HEK293 (cell line): ENCODE data around the gene TRAF3IP3.
A peak's percentile ranks its signal among the peaks of the same experiment; 100 is the strongest.

Experiments used
- CTCF ChIA-PET: fragments of 350-600 bp; formaldehyde crosslinking; extraction: SDS; loops from one replicate; lab custom pipeline; 2021; ENCODE audit warnings: antibody characterized with exemption; lab: Yijun Ruan, JAX
- POLR2A ChIA-PET: fragments of 300-600 bp; formaldehyde crosslinking; extraction: SDS; loops from one replicate; lab custom pipeline; 2020; ENCODE audit warnings: antibody characterized with exemption, inconsistent platforms; lab: Yijun Ruan, JAX
- H3K27ac ChIP-seq: fragments of 200-500 bp; sonication (Bioruptor generic); 2 replicates; pipeline ENCODE4 v1.5.1; 2014; ENCODE audit warnings: low read depth, low read length, control low read depth, inconsistent platforms; ENCODE audit errors: extremely low read depth
- H3K36me3 ChIP-seq, 2 experiments: fragments of 200-500 bp in 1 of 2; sonication (Bioruptor generic) in 1 of 2; 1 replicate in 1 of 2; 2 replicates in 1 of 2; pipeline ENCODE4 v1.5.1; 2014 to 2017; ENCODE audit warnings: inconsistent platforms in 2 of 2, low read length in 2 of 2; ENCODE audit not compliant: control insufficient read depth in 2 of 2, insufficient read depth in 1 of 2
- H3K4me1 ChIP-seq: fragments of 200-500 bp; sonication (Bioruptor generic); 2 replicates; pipeline ENCODE4 v1.5.1; 2014; ENCODE audit warnings: mild to moderate bottlenecking, low read length, inconsistent platforms; ENCODE audit not compliant: control insufficient read depth, insufficient read depth
- H3K4me3 ChIP-seq: 2 replicates; pipeline ENCODE4 v1.5.1; 2011; ENCODE audit warnings: low read depth, mild to moderate bottlenecking, control low read depth, low read length, moderate library complexity
- H3K9me3 ChIP-seq: fragments of 200-500 bp; sonication (Bioruptor generic); 2 replicates; pipeline ENCODE4 v1.5.1; 2014; ENCODE audit warnings: low read depth, low read length, inconsistent platforms; ENCODE audit not compliant: control insufficient read depth, insufficient read depth
- GLIS1 ChIP-seq: fragments of 450-650 bp; formaldehyde crosslinking; IDR thresholded peaks from 2 replicates; pipeline ENCODE4 v1.5.1; 2016; ENCODE audit warnings: missing biosample characterization, missing genetic modification characterization
- KLF7 ChIP-seq: fragments of 450-650 bp; formaldehyde crosslinking; IDR thresholded peaks from 2 replicates; pipeline ENCODE4 v1.5.1; 2016; ENCODE audit warnings: missing biosample characterization, missing genetic modification characterization, borderline replicate concordance
- PRDM1 ChIP-seq: fragments of 450-650 bp; formaldehyde crosslinking; IDR thresholded peaks from 2 replicates; pipeline ENCODE4; 2016; ENCODE audit warnings: missing biosample characterization, missing genetic modification characterization
- SCRT2 ChIP-seq: fragments of 450-650 bp; formaldehyde crosslinking; IDR thresholded peaks from 2 replicates; pipeline ENCODE4 v1.5.1; 2016; ENCODE audit warnings: missing biosample characterization, missing genetic modification characterization
- YY1 ChIP-seq: fragments of 450-650 bp; formaldehyde crosslinking; IDR thresholded peaks from 2 replicates; pipeline ENCODE4 v1.5.1; 2018; ENCODE audit warnings: missing biosample characterization, missing genetic modification characterization
- ZBTB17 ChIP-seq: fragments of 450-650 bp; formaldehyde crosslinking; IDR thresholded peaks from 2 replicates; pipeline ENCODE4 v1.5.1; 2016; ENCODE audit warnings: missing biosample characterization, missing genetic modification characterization
- ZIC2 ChIP-seq: fragments of 450-650 bp; formaldehyde crosslinking; IDR thresholded peaks from 2 replicates; pipeline ENCODE4 v1.5.1; 2016; ENCODE audit warnings: missing biosample characterization, missing genetic modification characterization
- ZNF174 ChIP-seq: fragments of 450-650 bp; formaldehyde crosslinking; IDR thresholded peaks from 2 replicates; pipeline ENCODE4 v1.5.0; 2017; ENCODE audit warnings: missing biosample characterization, mild to moderate bottlenecking, missing genetic modification characterization
- ZNF223 ChIP-seq: fragments of 450-650 bp; formaldehyde crosslinking; IDR thresholded peaks from 2 replicates; pipeline ENCODE4 v1.5.1; 2016; ENCODE audit warnings: missing biosample characterization, missing genetic modification characterization
- ZNF37A ChIP-seq: fragments of 450-650 bp; IDR thresholded peaks from 2 replicates; pipeline ENCODE4 v1.5.1; 2018; ENCODE audit warnings: missing biosample characterization, missing genetic modification characterization
- ZSCAN16 ChIP-seq: fragments of 450-650 bp; formaldehyde crosslinking; IDR thresholded peaks from 2 replicates; pipeline ENCODE4 v1.5.1; 2016; ENCODE audit warnings: missing biosample characterization, missing genetic modification characterization
- ZSCAN23 ChIP-seq: fragments of 450-650 bp; formaldehyde crosslinking; IDR thresholded peaks from 2 replicates; pipeline ENCODE4 v1.5.1; 2016; ENCODE audit warnings: missing biosample characterization, missing genetic modification characterization
- TF ChIP-seq, protein P1 (sequence below): fragments of 450-650 bp; formaldehyde crosslinking; IDR thresholded peaks from 2 replicates; pipeline ENCODE4 v1.5.1; 2016; ENCODE audit warnings: missing biosample characterization, missing genetic modification characterization
- TF ChIP-seq, protein P2 (sequence below): IDR thresholded peaks from 2 replicates; pipeline ENCODE4 v1.6.1; 2011; ENCODE audit warnings: mild to moderate bottlenecking, low read depth, low read length, borderline replicate concordance

TRAF3IP3 gene

DNA sequence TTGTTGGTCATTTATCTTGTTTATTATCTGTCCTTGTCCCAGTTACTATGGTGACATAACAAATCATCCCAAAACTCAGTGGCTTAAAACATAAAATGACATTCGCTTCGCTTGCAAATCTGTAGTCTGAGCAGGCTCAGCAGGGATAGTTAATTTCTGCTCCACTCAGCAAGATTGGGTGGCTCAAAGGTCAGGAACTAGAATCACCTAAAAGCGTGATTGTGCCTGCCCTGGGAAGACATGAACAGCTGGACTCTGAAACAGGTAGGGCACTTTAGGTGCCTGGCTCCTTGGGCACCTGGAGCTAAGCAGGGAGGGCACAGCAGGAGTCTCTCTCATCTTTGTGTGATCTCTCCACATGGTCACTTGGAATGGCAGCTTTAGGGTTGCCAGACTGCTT lies 14.7 kb upstream of the TRAF3IP3 start:
- peaks cover 2% of the 10 kb centered on the region; the same call in 1 of the 2 replicates for H3K4me1 ChIP-seq
- POLR2A ChIA-PET = no interaction called here
- TF ChIP-seq ZNF223 (tag by site-specific recombination) = no peak
- 0 out of 2 replicates have a peak, but pooled peaks have one; percentile 9 for TF ChIP-seq ZIC2 (tag by site-specific recombination)
- CTCF ChIA-PET = no interaction called here
- H3K9me3 ChIP-seq = no peaks in the 10 kb centered on the region
- H3K27ac ChIP-seq = no peak overlapping the region
- H3K36me3 ChIP-seq = no peaks in the 10 kb centered on the region
- no peak overlapping the region for H3K4me3 ChIP-seq

DNA sequence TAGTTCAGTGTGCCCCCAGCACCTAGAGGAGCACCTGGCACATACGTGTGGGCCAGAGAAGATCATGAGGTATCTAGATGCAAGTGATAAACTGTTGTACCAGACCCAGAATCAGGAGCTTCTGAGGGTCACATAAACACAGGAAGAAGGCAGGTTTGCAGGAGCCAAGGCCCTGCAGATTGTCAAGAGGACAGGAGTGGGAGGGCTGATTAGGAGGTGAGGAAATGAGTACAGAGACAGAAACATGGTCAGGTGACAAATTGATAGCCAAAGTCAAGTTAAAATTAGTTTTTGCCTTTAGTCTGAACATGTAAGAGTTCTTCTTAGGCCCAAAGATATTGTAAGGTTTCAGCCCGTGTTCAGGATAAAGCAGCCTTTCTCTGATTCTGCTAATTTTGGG lies 14.0 kb upstream of the TRAF3IP3 start:
- 0 out of 2 replicates have a peak, but pooled peaks have one; percentile 1 for TF ChIP-seq SCRT2
- TF ChIP-seq ZNF174 (tag by site-specific recombination) = no peak
- TF ChIP-seq ZNF37A (tag by site-specific recombination) = no peak
- TF ChIP-seq ZSCAN23 (tag by site-specific recombination) = no peak
- Histone ChIP-seq H3K4me3 (no peak overlapping the region), H3K4me1 (peaks cover 6% of the 10 kb centered on the region; the same call in 1 of the 2 replicates), H3K27ac (no peak overlapping the region), H3K9me3 (no peaks in the 10 kb centered on the region), H3K36me3 (no peaks in the 10 kb centered on the region)
- POLR2A ChIA-PET = no interaction called here
- CTCF ChIA-PET = no interaction called here

DNA sequence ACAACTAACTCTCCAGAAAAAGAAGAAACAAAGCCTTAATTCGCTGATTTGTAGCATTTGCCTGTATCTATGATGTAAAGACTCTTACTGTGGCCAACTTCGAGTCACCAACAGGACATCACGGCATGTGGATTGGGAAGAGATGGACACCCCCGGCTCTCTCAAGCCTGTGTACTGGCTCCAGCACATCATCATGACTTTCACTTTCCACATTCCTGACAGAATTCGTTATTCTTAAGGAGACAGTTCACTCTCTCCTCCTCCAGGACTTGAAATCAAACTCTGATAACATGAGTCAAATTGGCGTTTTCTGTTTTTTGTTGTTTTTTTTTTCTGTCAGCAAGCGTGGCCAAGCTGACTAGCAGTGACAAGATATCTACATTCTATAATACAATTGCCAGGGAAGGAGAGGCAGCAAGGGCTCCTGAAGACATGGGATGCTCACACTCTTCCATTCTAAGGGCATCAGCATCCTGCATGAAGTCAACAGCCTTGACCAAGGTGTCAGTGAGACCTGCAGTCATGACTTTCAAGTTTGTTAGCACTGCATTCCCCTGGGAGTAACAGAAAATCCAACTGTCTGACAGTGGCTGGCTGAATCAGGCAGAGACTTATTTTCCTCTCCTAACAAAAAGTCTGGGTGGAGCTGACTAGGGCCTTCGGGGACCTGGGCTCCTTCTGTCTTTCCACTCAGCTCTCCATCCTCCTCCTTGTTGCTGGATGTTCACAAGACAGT lies 13.3 kb upstream of the TRAF3IP3 start:
- Histone ChIP-seq H3K27ac (no peak overlapping the region), H3K4me3 (no peak overlapping the region), H3K4me1 (peaks cover 6% of the 10 kb centered on the region; the same call in 1 of the 2 replicates), H3K9me3 (no peaks in the 10 kb centered on the region), H3K36me3 (no peaks in the 10 kb centered on the region)
- ChIA-PET CTCF (interaction anchor here (0.9 kb wide), 1 partner anchor 49 kb away, joined by 4 read pairs; no protein-coding TSS in a partner anchor), POLR2A (no interaction called here)
- TF ChIP-seq KLF7 = no peak
- TF ChIP-seq PRDM1 (tag by site-specific recombination) = peak; percentile 70
- TF ChIP-seq ZSCAN16 (tag by site-specific recombination) = no peak
- peak; percentile 74 for TF ChIP-seq ZBTB17 (tag by site-specific recombination)

DNA sequence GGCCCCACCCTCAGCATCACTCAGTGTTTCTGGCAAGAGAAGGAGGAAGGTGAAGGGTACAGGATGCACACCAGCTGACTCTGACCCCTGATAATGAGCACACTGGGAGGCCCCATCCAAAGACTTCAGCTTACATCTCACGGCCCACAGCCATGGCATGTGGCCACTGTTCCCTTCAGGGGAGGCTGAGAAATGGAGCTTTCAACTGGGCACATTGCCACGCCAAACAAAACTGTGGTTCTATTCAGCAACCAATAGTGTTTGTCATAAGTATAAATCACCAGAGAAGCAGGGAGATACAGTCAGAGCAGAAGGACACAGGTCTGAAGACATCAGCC lies 12.7 kb upstream of the TRAF3IP3 start:
- Histone ChIP-seq H3K4me1 (peaks cover 6% of the 10 kb centered on the region; the same call in 1 of the 2 replicates), H3K36me3 (no peaks in the 10 kb centered on the region), H3K9me3 (no peaks in the 10 kb centered on the region), H3K27ac (no peak overlapping the region), H3K4me3 (no peak overlapping the region)
- TF ChIP-seq ZNF37A (tag by site-specific recombination) (no peak), GLIS1 (tag by site-specific recombination) (peak; percentile 49; the same call in 1 of the 2 replicates), YY1 (tag by site-specific recombination) (no peak)
- TF ChIP-seq, protein P1, sequence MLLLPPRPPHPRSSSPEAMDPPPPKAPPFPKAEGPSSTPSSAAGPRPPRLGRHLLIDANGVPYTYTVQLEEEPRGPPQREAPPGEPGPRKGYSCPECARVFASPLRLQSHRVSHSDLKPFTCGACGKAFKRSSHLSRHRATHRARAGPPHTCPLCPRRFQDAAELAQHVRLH (tag by site-specific recombination) = no peak
- TF ChIP-seq, protein P2, sequence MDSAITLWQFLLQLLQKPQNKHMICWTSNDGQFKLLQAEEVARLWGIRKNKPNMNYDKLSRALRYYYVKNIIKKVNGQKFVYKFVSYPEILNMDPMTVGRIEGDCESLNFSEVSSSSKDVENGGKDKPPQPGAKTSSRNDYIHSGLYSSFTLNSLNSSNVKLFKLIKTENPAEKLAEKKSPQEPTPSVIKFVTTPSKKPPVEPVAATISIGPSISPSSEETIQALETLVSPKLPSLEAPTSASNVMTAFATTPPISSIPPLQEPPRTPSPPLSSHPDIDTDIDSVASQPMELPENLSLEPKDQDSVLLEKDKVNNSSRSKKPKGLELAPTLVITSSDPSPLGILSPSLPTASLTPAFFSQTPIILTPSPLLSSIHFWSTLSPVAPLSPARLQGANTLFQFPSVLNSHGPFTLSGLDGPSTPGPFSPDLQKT = no peak
- ChIA-PET POLR2A (no interaction called here), CTCF (interaction anchor here (0.6 to 0.9 kb wide), 2 partner anchors 50 to 81 kb away, joined by 4 to 5 read pairs; no protein-coding TSS in a partner anchor)
